Endothelial cell of umbilical vein (primary cell): ENCODE data around the gene DISP3. TPM values are rescaled to one million over a fixed set of nuclear protein-coding genes. Genes with fewer than 3 reads are reported as not detected.

Experiments used
- BruUV-seq: library from RNA; stranded (reverse); fragments of 400-500 nt; replicated peaks from 2 replicates; lab custom pipeline; 2021; lab: Mats Ljungman, UMichigan
- CTCF ChIA-PET: fragments of 300-600, 350-600 bp; sonication (Branson Sonifier 250); formaldehyde crosslinking; loops from one replicate; lab custom pipeline; 2021; ENCODE audit warnings: antibody characterized with exemption, inconsistent platforms; lab: Charles Lee
- POLR2A ChIA-PET: fragments of 300-600, 350-600 bp; sonication (Branson Sonifier 250); formaldehyde crosslinking; loops from one replicate; lab custom pipeline; 2021; ENCODE audit warnings: antibody characterized with exemption, inconsistent platforms; lab: Charles Lee
- DNase-seq: peaks from one replicate; pipeline ENCODE4 v3.0.0-alpha.2; 2011; ENCODE audit warnings: low read depth, low spot score
- FAIRE-seq: peaks from 2 replicates; lab custom pipeline; 2011; peaks lifted over from hg19 to GRCh38; lab: Jason Lieb, UNC
- H2AFZ ChIP-seq: 2 replicates; pipeline ENCODE4 v1.6.0; 2012; ENCODE audit warnings: low read depth, low read length, control low read depth, inconsistent platforms
- H3K27ac ChIP-seq: 2 replicates; pipeline ENCODE4 v1.5.1; 2011; ENCODE audit warnings: low read depth, mild to moderate bottlenecking, control low read depth, low read length, moderate library complexity; ENCODE audit not compliant: insufficient read depth
- H3K27me3 ChIP-seq, 2 experiments: 2 replicates each; pipeline versions ENCODE4 v1.6.0 to v1.6.1; 2011; ENCODE audit warnings: low read length in 2 of 2, mixed read lengths in 1 of 2; ENCODE audit not compliant: control insufficient read depth in 2 of 2, insufficient read depth in 2 of 2
- H3K36me3 ChIP-seq, 2 experiments: 2 replicates in 1 of 2; 3 replicates in 1 of 2; pipeline ENCODE4 v1.5.1; 2011; ENCODE audit warnings: low read length in 2 of 2, mild to moderate bottlenecking in 1 of 2, moderate library complexity in 1 of 2; ENCODE audit not compliant: control insufficient read depth in 2 of 2, insufficient read depth in 2 of 2; ENCODE audit errors: extremely low read depth in 1 of 2
- H3K4me1 ChIP-seq: 3 replicates; pipeline ENCODE4 v1.5.1; 2011; ENCODE audit warnings: mild to moderate bottlenecking, low read length; ENCODE audit not compliant: control insufficient read depth, insufficient read depth; ENCODE audit errors: extremely low read depth
- H3K4me2 ChIP-seq: 2 replicates; pipeline ENCODE4 v1.6.1; 2011; ENCODE audit warnings: low read length, control low read depth, mixed read lengths; ENCODE audit not compliant: insufficient read depth
- H3K4me3 ChIP-seq, 3 experiments: fragments of 200-600 bp in 1 of 3; sonication (generic), shearing (Covaris generic) in 1 of 3; replicated peaks in 1 of 3; 2 replicates each; pipeline ENCODE4 v1.5.1; 2011 to 2016; ENCODE audit warnings: control low read depth in 3 of 3, low read length in 3 of 3, mild to moderate bottlenecking in 2 of 3, inconsistent platforms in 1 of 3, low read depth in 1 of 3, moderate library complexity in 1 of 3; ENCODE audit not compliant: insufficient read depth in 1 of 3
- H3K79me2 ChIP-seq: 2 replicates; pipeline ENCODE4 v1.6.0; 2012; ENCODE audit warnings: low read length, inconsistent platforms; ENCODE audit not compliant: control insufficient read depth, insufficient read depth
- H3K9ac ChIP-seq: replicated peaks from 2 replicates; pipeline ENCODE3; 2011; ENCODE audit warnings: low read length, control low read depth; ENCODE audit not compliant: insufficient read depth; ENCODE audit errors: extremely low read depth
- H3K9me1 ChIP-seq: replicated peaks from 3 replicates; pipeline ENCODE4 v1.6.0; 2011; ENCODE audit warnings: mild to moderate bottlenecking, low read length; ENCODE audit not compliant: control insufficient read depth, insufficient read depth; ENCODE audit errors: extremely low read depth
- H3K9me3 ChIP-seq: replicated peaks from 2 replicates; pipeline ENCODE4 v1.5.1; 2012; ENCODE audit warnings: low read length, inconsistent platforms; ENCODE audit not compliant: control insufficient read depth, insufficient read depth
- H4K20me1 ChIP-seq: replicated peaks from 2 replicates; pipeline ENCODE3; 2011; ENCODE audit warnings: mild to moderate bottlenecking, low read length; ENCODE audit not compliant: control insufficient read depth, insufficient read depth; ENCODE audit errors: extremely low read depth
- EZH2 ChIP-seq: IDR thresholded peaks from 2 replicates; pipeline ENCODE4 v1.6.1; 2012; ENCODE audit warnings: borderline replicate concordance, low read depth, mild to moderate bottlenecking, moderate library complexity, low read length, inconsistent platforms; ENCODE audit not compliant: severe bottlenecking
- JUN ChIP-seq: IDR thresholded peaks from 2 replicates; pipeline ENCODE4 v1.6.1; 2011; ENCODE audit warnings: borderline replicate concordance, low read depth; ENCODE audit not compliant: insufficient read length, insufficient read depth
- POLR2A ChIP-seq: IDR thresholded peaks from 2 replicates; pipeline ENCODE4 v1.6.1; 2012; ENCODE audit warnings: low read depth, mild to moderate bottlenecking, control low read depth, low read length
- POLR2AphosphoS5 ChIP-seq: IDR thresholded peaks from 2 replicates; pipeline ENCODE4 v1.6.1; 2012; ENCODE audit warnings: low read depth, mild to moderate bottlenecking, control low read depth, low read length, moderate library complexity; ENCODE audit not compliant: insufficient read depth
- dilution Hi-C: fragments of 300-500 bp; cut with MboI; formaldehyde crosslinking; loops from one replicate; pipeline ENCODE4 v1.15.0; 2019; ENCODE audit warnings: low sequenced_read_pairs; ENCODE audit not compliant: extremely low pct_ligation_motif_present
- intact Hi-C: fragments of 100-400 bp; cut with micrococcal nuclease; formaldehyde crosslinking; loops from one replicate; pipeline ENCODE4 v1.10.0; 2022
- polyA plus RNA-seq, 4 experiments: library from polyadenylated mRNA; depleted of rRNA in 3 of 4; stranded (reverse) in 3 of 4; unstranded in 1 of 4; fragments of >200 nt; gene quantifications; 2 replicates each; pipeline versions ENCODE4 v1.2.1 to v1.2.3, GENCODE V29; 2011 to 2012; ENCODE audit warnings: missing spikeins in 1 of 4
- total RNA-seq: library from RNA; stranded (reverse); gene quantifications from 2 replicates; pipeline ENCODE4 v1.2.3, GENCODE V29; 2021
- TF ChIP-seq, protein P1 (sequence below): IDR thresholded peaks from 2 replicates; pipeline ENCODE4 v1.6.1; 2011; ENCODE audit not compliant: insufficient read depth, insufficient read length
- TF ChIP-seq, protein P2 (sequence below), 2 donors: IDR thresholded peaks; 1 replicate in 1 of 2; 2 replicates in 1 of 2; pipeline ENCODE4 v1.5.1; 2011; ENCODE audit warnings: low read length in 2 of 2, mild to moderate bottlenecking in 2 of 2, moderate library complexity in 2 of 2, control low read depth in 1 of 2, inconsistent platforms in 1 of 2, low read depth in 1 of 2; ENCODE audit not compliant: insufficient read depth in 1 of 2; ENCODE audit errors: extremely low read depth in 1 of 2

DISP3 gene
- total and polyA plus RNA-seq, 2 donors (not counting 3 experiments of a cell fraction or from before 2014, with no cell fraction given) = 0.26 to 0.49 TPM

DNA sequence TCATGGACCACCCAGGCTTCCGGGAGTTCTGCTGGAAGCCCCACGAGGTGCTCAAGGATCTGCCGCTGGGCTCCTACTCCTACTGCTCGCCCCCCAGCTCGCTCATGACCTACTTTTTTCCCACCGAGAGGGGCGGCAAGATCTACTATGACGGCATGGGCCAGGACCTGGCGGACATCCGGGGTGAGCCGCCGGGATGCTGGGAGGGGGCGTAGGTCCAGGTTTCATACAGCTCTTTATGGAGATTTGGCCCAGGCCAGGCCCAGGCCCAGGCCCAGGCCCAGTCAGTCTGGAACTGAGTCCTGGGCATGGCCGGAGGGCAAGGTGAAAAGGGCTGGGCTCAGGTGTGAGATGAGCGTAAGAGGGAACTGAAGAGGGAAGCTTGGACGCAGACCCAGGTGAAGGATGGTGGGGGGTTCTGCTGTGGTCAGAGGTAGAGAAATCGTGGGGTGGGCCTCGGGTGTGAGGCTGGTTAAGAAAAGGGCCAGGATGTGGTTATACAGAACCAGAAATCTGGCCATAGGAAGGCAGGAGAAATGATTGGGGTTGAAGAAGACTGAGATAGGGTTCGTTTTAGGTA, 23.0 kb downstream of the DISP3 start:
- no peak overlapping the region for H3K9ac ChIP-seq
- TF ChIP-seq, protein P1, sequence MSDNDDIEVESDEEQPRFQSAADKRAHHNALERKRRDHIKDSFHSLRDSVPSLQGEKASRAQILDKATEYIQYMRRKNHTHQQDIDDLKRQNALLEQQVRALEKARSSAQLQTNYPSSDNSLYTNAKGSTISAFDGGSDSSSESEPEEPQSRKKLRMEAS = no peak
- no peaks in the 10 kb centered on the region for H3K36me3 ChIP-seq
- no peaks in the 10 kb centered on the region for H3K9me1 ChIP-seq
- no peak overlapping the region for H2AFZ ChIP-seq
- ChIA-PET CTCF (no interaction called here), POLR2A (no interaction called here)
- H4K20me1 ChIP-seq = no peaks in the 10 kb centered on the region
- FAIRE-seq = no peak
- H3K4me1 ChIP-seq = no peaks in the 10 kb centered on the region
- no peak overlapping the region for H3K27ac ChIP-seq
- DNase-seq = no peak
- no peaks in the 10 kb centered on the region for H3K79me2 ChIP-seq
- H3K4me3 ChIP-seq = no peak overlapping the region
- H3K9me3 ChIP-seq = no peaks in the 10 kb centered on the region
- intact Hi-C loops = no loop called here
- no peak overlapping the region for H3K4me2 ChIP-seq
- no peaks in the 10 kb centered on the region for H3K27me3 ChIP-seq
- BruUV-seq = no TSS peak
- dilution Hi-C loops = no loop called here

GRCh38 chr1:11502516-11502915, 23.6 kb downstream of the DISP3 start:
- Histone ChIP-seq H3K79me2 (no peaks in the 10 kb centered on the region), H3K9me1 (no peaks in the 10 kb centered on the region), H3K27ac (no peak overlapping the region), H3K36me3 (no peaks in the 10 kb centered on the region), H3K27me3 (no peaks in the 10 kb centered on the region), H3K4me2 (no peak overlapping the region), H2AFZ (no peak overlapping the region), H3K4me1 (no peaks in the 10 kb centered on the region), H3K9ac (no peak overlapping the region), H3K9me3 (no peaks in the 10 kb centered on the region), H3K4me3 (no peak overlapping the region), H4K20me1 (no peaks in the 10 kb centered on the region)
- ChIA-PET POLR2A (no interaction called here), CTCF (no interaction called here)
- no peak for FAIRE-seq
- DNase-seq = no peak
- intact Hi-C loops (no loop called here), dilution Hi-C loops (no loop called here)
- TF ChIP-seq POLR2AphosphoS5 = no peak
- TF ChIP-seq JUN = no peak
- TF ChIP-seq EZH2 = no peak
- TF ChIP-seq, protein P2, sequence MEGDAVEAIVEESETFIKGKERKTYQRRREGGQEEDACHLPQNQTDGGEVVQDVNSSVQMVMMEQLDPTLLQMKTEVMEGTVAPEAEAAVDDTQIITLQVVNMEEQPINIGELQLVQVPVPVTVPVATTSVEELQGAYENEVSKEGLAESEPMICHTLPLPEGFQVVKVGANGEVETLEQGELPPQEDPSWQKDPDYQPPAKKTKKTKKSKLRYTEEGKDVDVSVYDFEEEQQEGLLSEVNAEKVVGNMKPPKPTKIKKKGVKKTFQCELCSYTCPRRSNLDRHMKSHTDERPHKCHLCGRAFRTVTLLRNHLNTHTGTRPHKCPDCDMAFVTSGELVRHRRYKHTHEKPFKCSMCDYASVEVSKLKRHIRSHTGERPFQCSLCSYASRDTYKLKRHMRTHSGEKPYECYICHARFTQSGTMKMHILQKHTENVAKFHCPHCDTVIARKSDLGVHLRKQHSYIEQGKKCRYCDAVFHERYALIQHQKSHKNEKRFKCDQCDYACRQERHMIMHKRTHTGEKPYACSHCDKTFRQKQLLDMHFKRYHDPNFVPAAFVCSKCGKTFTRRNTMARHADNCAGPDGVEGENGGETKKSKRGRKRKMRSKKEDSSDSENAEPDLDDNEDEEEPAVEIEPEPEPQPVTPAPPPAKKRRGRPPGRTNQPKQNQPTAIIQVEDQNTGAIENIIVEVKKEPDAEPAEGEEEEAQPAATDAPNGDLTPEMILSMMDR (IDR thresholded peaks at IDR 0.05; ENCODE audit: extremely low read depth in 1 of 2, insufficient read depth in 1 of 2, low read depth in 1 of 2, low read length in 2 of 2) = no peak
- TF ChIP-seq POLR2A = no peak
- no TSS peak for BruUV-seq
